Activated B cell treated with CpG ODN at 0.5 μM for 24 hours (primary cell): Measurements from ENCODE around the gene MAML2. TPM values are rescaled to one million over a fixed set of nuclear protein-coding genes. Genes with fewer than 3 reads are reported as not detected.
"Not testable (repeated sequence)": the region's sequence is repeated elsewhere in the genome, so short reads cannot be mapped to it uniquely, and the experiment has no call there.

Experiments used
- ATAC-seq: fragments of 200-7000 bp; cut with Tn5 transposase; one replicate; pipeline ENCODE4 v1.10.0; 2021; ENCODE audit warnings: low read depth, mild to moderate bottlenecking, moderate library complexity
- CTCF ChIA-PET: fragments of 350-600 bp; sonication (Branson Sonifier 250); formaldehyde crosslinking; loops from one replicate; lab custom pipeline; 2021; ENCODE audit warnings: antibody characterized with exemption; lab: Charles Lee
- POLR2A ChIA-PET: fragments of 350-600 bp; sonication (Branson Sonifier 250); formaldehyde crosslinking; loops from one replicate; lab custom pipeline; 2021; ENCODE audit warnings: antibody characterized with exemption; lab: Charles Lee
- DNase-seq: peaks from one replicate; pipeline ENCODE4 v3.0.0; 2022
- H3K27ac Mint-ChIP-seq: one replicate; pipeline ENCODE4 v1.8.0; 2020; ENCODE audit warnings: mixed read lengths
- H3K27me3 Mint-ChIP-seq: one replicate; pipeline ENCODE4 v1.8.0; 2021; ENCODE audit warnings: mixed read lengths
- H3K36me3 Mint-ChIP-seq: one replicate; pipeline ENCODE4 v1.8.0; 2021; ENCODE audit warnings: low read depth, mixed read lengths
- H3K4me1 Mint-ChIP-seq: one replicate; pipeline ENCODE4 v1.8.0; 2021; ENCODE audit warnings: mixed read lengths
- H3K4me3 Mint-ChIP-seq: one replicate; pipeline ENCODE4 v1.8.0; 2020; ENCODE audit warnings: mild to moderate bottlenecking, mixed read lengths
- H3K9me3 Mint-ChIP-seq: one replicate; pipeline ENCODE4 v1.8.0; 2020; ENCODE audit warnings: mixed read lengths
- intact Hi-C: fragments of 100-400 bp; cut with micrococcal nuclease; formaldehyde crosslinking; loops from one replicate; pipeline ENCODE4 v1.15.1; 2024
- total RNA-seq: library from RNA; stranded (reverse); gene quantifications from 2 replicates; pipeline ENCODE4 v1.2.3, GENCODE V29; 2022
- TF ChIP-seq, protein P1 (sequence below): fragments of 200-600 bp; IDR thresholded peaks from one replicate; pipeline ENCODE4 v1.8.0; 2022; ENCODE audit warnings: antibody characterized with exemption, mild to moderate bottlenecking

MAML2 gene
- total RNA-seq, 1 donor from 2014 or later, result 24.8 TPM

DNA sequence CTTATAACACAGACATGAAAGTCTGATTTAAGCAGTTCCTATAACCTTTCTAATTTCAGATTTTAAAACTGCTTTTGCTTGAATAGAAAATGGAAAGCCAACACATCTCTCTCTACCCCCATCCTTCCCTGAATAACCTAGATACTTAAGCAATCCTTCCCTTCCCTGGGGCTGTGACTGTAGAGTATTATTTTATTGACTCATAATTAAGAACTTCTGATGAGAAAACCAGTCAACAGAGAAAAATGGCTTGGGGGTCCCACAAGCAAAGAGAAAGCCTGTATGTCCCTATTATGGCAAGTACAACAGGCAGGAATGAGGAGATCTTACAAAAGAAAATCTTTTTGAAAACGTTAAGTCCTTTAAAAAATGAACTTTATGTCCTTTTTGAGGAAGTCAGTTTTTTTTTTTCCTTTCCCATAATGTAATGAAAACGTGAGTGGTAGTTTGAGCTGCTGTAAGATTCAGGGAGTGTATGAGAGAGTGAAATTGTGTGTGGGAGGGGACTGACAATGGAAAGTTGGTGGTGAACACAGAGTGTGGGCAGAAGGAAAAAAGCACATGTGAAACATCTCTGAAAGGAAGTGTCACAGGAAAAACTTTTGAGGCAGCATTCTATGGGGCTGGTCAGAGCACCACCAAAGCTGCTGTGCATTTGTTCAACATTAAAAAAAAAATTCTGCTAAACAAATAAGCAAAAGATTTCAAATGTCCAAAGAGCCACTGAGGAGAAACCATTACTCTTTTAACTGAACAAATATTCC is 154.6 kb downstream of the MAML2 start:
- ChIA-PET POLR2A (interaction anchor here (0.7 to 1.6 kb wide), 3 partner anchors 9 to 50 kb away, joined by 3 to 6 read pairs (median 3); no protein-coding TSS in a partner anchor), CTCF (interaction anchor here (1.3 kb wide), 1 partner anchor 154 kb away, joined by 8 read pairs; the partner anchor contains the start of gene MAML2)
- Mint-ChIP-seq H3K36me3 (no peaks in the 10 kb centered on the region), H3K4me1 (peaks cover 69% of the 10 kb centered on the region), H3K27me3 (no peaks in the 10 kb centered on the region), H3K9me3 (no peaks in the 10 kb centered on the region), H3K27ac (peak overlapping the region; percentile 57), H3K4me3 (peak overlapping the region; percentile 39)
- DNase-seq (no peak), ATAC-seq (peak; percentile 25)
- intact Hi-C loops, result loop anchor here (1.0 to 5.0 kb wide), 3 partner anchors 9 to 154 kb away; partner anchors contain the start of gene MAML2
- TF ChIP-seq, protein P1, sequence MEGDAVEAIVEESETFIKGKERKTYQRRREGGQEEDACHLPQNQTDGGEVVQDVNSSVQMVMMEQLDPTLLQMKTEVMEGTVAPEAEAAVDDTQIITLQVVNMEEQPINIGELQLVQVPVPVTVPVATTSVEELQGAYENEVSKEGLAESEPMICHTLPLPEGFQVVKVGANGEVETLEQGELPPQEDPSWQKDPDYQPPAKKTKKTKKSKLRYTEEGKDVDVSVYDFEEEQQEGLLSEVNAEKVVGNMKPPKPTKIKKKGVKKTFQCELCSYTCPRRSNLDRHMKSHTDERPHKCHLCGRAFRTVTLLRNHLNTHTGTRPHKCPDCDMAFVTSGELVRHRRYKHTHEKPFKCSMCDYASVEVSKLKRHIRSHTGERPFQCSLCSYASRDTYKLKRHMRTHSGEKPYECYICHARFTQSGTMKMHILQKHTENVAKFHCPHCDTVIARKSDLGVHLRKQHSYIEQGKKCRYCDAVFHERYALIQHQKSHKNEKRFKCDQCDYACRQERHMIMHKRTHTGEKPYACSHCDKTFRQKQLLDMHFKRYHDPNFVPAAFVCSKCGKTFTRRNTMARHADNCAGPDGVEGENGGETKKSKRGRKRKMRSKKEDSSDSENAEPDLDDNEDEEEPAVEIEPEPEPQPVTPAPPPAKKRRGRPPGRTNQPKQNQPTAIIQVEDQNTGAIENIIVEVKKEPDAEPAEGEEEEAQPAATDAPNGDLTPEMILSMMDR, result no peak

DNA sequence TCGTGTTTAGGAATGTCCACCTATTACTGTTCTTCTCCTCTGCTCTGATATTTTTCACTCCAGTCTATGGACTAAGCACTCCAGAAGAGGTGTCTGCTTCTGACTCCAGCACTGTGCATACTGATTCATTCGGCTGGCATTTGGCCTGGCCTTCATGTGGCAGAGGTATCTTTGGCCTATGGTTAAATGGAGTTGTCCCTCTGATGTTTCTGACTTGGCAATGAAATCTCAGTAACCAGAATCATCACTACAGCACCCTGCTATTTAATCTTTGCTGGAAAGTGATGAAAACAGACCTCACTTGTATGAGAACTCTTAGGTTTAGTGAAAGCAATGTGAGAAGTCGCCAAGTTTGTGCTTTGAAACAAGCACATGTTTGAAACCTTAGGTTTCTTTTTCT is 155.2 kb downstream of the MAML2 start:
- CTCF ChIA-PET, result no interaction called here
- Mint-ChIP-seq H3K27ac (no peak overlapping the region), H3K4me1 (peaks cover 69% of the 10 kb centered on the region), H3K9me3 (no peaks in the 10 kb centered on the region), H3K27me3 (no peaks in the 10 kb centered on the region), H3K4me3 (no peak overlapping the region), H3K36me3 (no peaks in the 10 kb centered on the region)
- TF ChIP-seq, protein P1, result no peak
- no peak for ATAC-seq
- intact Hi-C loops, result loop anchor here (1.0 to 5.0 kb wide), 3 partner anchors 9 to 155 kb away; partner anchors contain the start of gene MAML2
- DNase-seq, result no peak
- POLR2A ChIA-PET, result interaction anchor here (1.6 kb wide), 1 partner anchor 27 kb away, joined by 6 read pairs; no protein-coding TSS in a partner anchor

DNA sequence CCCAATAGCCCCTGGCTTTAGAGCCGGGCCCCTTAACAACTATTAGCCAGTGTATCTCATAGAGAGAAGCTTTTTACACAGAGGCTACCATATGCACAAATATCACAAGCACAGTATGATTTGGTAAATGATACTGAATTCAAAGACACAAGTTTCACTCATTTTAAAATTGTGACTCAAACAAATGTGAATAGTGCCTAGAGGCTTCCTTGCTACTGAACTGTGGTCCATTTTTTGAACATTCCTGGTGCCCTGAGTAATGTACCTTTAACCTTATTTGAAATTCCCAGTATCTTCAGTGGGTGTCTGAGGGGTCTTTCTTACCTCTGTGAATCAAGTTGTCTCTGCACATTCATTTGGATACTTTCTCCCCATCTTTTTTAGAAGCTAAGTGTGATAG is 156.2 kb downstream of the MAML2 start:
- peaks cover 63% of the 10 kb centered on the region for H3K4me1 Mint-ChIP-seq
- no peaks in the 10 kb centered on the region for H3K27me3 Mint-ChIP-seq
- no peaks in the 10 kb centered on the region for H3K9me3 Mint-ChIP-seq
- ChIA-PET CTCF (interaction anchor here (1.8 kb wide), 1 partner anchor 156 kb away, joined by 7 read pairs; the partner anchor contains the start of gene MAML2), POLR2A (no interaction called here)
- no peak overlapping the region for H3K27ac Mint-ChIP-seq
- TF ChIP-seq, protein P1, result no peak
- no peaks in the 10 kb centered on the region for H3K36me3 Mint-ChIP-seq
- H3K4me3 Mint-ChIP-seq, result no peak overlapping the region
- ATAC-seq (no peak), DNase-seq (no peak)
- intact Hi-C loops, result loop anchor here (5.0 kb wide), 1 partner anchor 45 kb away; no protein-coding TSS in a partner anchor

DNA sequence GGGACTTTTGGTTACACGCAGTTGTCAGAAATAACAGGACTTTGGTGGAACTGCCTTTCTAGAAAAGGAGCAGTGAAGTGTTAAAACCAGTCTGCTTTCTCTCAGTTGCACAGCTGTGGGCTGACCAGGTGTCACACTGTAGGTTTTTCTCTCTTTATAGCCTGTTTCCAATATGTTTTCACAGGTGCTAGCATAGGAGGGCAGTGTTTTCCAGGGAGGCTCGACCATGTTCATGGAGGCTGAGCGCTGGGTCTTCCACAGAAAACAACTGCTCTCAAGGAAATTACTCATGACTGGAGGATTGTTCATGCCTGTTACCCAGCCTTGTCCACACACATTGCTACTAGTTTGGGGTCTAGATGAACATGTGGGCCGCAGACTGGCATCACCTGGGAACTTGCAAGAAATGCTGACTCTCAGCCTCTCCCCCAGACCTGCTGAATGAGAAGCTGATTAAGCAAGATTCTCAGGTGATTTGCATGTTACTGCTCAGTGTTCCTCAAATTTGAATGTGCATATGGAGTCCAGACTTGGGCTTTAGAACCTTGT is 157.7 kb downstream of the MAML2 start:
- TF ChIP-seq, protein P1, result no peak
- Mint-ChIP-seq H3K4me1 (peaks cover 60% of the 10 kb centered on the region), H3K27me3 (no peaks in the 10 kb centered on the region), H3K9me3 (no peaks in the 10 kb centered on the region), H3K36me3 (no peaks in the 10 kb centered on the region), H3K4me3 (peak overlapping the region; percentile 62), H3K27ac (peak overlapping the region; percentile 59)
- intact Hi-C loops, result loop anchor here (2.0 to 5.0 kb wide), 2 partner anchors 14 to 43 kb away; no protein-coding TSS in a partner anchor
- peak; percentile 16 for DNase-seq
- ATAC-seq, result peak; percentile 64
- ChIA-PET POLR2A (interaction anchor here (1.0 to 1.5 kb wide), 3 partner anchors 12 to 158 kb away, joined by 4 read pairs; partner anchors contain the start of gene MAML2), CTCF (interaction anchor here (1.0 to 1.8 kb wide), 2 partner anchors 93 to 158 kb away, joined by 3 to 7 read pairs; partner anchors contain the start of gene MAML2)

DNA sequence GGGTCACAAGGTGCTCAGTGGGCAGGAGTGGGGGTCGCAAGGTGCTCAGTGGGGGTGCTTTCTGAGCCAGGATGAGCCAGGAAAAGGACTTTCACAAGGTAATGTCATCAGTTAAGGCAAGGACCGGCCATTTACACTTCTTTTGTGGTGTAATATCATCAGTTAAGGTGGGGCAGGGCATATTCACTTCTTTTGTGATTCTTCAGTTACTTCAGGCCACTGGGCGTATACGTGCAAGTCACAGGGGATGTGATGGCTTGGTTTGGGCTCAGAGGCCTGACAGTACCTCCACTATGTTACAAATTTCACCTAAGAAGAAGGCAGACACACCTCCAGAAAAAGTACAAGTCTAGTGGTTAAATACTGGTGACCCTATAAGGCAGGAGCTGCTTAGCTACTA is 162.1 kb downstream of the MAML2 start:
- CTCF ChIA-PET, result interaction anchor here (0.7 kb wide), 1 partner anchor 141 kb away, joined by 3 read pairs; no protein-coding TSS in a partner anchor
- H3K4me1 Mint-ChIP-seq, result peaks cover 22% of the 10 kb centered on the region
- ATAC-seq, H3K4me3 Mint-ChIP-seq, intact Hi-C loops, DNase-seq, H3K9me3 Mint-ChIP-seq, POLR2A ChIA-PET, H3K27ac Mint-ChIP-seq, H3K27me3 Mint-ChIP-seq: not testable (repeated sequence)
- peaks cover 16% of the 10 kb centered on the region for H3K36me3 Mint-ChIP-seq
